GM10847 (cell line): ENCODE measurements around the gene CAGE1.

Source experiments
- POLR2A ChIP-seq: IDR thresholded peaks from 2 replicates; pipeline ENCODE4 v1.6.1; 2011; ENCODE audit not compliant: insufficient read length; ENCODE audit errors: extremely low read depth

Gene CAGE1

GRCh38 chr6:7316658-7317533 lies 72.6 kb downstream of the CAGE1 start:
- no peak for TF ChIP-seq POLR2A

GRCh38 chr6:7315948-7316365 lies 73.6 kb downstream of the CAGE1 start:
- TF ChIP-seq POLR2A, result no peak

GRCh38 chr6:7314414-7314813 lies 75.1 kb downstream of the CAGE1 start:
- TF ChIP-seq POLR2A, result no peak

DNA sequence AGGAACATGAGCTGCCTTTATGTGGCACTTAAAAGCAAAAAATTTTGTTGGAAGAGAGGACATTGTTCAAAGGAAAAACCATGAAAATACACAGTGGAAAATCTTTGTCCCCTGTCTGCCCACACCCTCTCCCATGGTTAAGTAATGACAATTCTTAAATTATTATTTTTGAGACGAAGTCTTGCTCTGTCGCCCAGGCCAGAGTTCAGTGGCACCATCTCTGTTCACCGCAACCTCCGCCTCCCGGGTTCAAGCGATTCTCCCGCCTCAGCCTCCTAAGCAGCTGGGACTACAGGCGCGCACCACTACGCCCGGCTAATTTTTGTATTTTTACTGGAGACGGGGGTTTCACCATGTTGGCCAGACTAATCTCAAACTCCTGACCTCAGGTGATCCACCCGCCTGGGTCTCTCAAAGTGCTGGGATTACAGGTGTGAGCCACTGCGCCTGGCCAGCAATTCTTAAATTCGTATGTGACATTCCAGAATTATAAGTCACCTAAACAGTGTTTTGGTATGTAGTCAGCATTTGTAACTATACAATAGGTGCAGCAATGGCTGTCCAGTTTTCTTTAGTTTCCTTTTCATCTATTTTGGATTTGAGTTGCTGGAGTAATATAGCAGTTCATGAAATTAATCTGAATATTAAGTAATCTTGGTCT lies 75.9 kb downstream of the CAGE1 start:
- no peak for TF ChIP-seq POLR2A

DNA sequence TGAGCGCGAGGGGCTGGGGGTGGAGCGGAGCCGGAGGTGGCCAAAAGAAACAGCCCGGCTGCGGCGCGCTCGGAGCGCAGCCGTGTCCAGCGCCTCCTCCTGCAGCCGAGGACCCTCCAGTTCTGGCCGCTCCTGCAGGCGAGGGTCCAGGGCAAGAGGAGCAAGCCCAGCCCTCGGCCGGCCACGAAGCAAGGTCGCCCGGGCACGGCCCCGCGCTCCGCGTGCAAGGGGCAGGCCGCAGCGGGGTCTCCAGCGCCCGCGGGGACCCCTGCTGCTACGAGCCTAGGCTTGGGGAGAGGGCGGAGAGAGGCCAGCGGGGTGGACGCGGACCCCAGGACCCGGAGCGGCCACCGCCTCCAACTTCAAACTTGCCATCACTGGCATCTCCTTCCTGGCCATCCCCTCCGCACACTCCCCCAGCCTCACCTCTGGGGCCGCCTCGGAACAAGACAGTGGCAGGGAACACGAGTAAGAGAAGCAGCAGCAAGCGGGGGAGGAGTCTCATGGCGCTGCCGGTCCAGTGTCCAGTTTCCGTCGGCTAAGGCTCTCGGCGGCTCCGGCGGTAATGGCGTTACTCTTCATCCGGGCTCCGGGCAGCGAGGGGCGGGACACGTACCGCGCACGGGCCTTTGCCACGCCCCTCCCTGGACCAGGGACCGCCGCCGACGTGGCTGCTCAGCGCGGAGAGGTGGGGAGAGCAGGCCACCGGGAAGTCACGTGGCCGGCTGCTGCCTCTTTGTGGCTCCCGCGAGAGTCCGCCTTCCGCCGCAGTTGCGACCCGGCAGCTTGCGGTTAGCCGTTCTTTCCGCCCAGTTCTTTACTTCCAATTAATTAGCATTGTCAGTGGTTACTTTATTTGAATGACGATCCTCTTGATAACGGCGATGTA lies 76.7 kb downstream of the CAGE1 start, which contains the start of gene SSR1:
SSR1 (minus strand) TSS at position 584 of the 889 bp plus-strand sequence; CDS start at position 505, 79 bp downstream.
- TF ChIP-seq POLR2A, result peak; percentile 88

GRCh38 chr6:7311917-7312615 lies 77.5 kb downstream of the CAGE1 start:
- TF ChIP-seq POLR2A, result no peak

DNA sequence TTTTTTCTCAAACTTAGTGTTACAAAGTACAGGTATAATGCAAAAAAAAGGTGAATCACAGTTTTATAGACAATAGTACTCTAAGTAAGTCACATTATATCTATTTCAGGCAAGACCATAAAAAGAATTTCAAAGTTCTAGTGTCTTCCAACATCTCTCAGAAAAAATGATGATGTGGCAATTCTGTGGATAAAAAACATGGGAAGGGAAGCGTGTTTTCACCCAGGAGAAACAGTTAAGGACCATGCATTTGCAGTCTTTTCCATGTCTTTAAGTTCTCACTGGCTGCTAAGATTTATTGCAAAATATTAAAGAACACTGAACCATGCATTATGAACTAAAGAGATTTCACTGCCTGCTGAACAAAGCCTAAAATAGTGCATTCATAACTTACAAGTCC lies 78.4 kb downstream of the CAGE1 start:
- no peak for TF ChIP-seq POLR2A

DNA sequence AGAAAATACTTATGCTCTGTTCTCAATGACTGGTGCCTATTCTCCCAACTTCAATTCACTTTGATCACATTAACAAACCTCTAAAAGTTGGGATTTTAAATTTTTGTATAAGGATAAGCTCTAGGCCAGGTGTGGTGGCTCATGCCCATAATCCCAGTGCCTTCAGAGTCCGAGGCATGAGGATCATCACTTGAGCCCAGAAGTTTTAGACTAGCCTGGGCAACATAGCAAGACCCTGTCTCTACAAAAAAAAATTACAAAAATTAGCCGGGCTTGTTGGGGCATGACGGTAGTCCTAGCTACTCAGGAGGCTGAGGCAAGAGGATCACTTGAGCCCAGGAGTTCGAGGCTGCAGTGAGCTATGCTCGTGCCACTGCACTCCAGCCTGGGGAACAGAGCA lies 80.5 kb downstream of the CAGE1 start:
- TF ChIP-seq POLR2A, result no peak

- no peak for TF ChIP-seq POLR2A
Observed at GRCh38 chr6:7307533-7307932, 82.0 kb downstream of the CAGE1 start.

GRCh38 chr6:7304821-7305220 lies 84.7 kb downstream of the CAGE1 start:
- no peak for TF ChIP-seq POLR2A

DNA sequence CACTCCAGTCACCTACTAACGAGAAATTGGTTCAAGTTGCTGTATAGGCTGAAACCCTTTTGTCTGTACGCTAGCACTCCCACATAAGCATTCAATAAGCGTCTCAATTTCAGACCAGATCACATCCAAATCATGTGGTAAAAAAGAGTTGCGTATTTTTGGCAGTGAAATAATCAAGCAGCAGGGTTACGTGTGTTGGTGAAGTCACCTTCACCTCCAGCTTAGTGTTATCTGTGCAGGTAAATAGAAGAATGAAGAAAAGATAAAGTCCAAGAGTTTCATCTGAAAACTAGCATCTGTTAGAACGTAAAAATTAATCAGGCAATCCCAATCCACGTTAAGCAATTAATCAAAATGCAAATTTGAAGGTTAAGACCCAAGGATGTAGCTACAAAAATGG lies 87.8 kb downstream of the CAGE1 start:
- TF ChIP-seq POLR2A, result no peak

DNA sequence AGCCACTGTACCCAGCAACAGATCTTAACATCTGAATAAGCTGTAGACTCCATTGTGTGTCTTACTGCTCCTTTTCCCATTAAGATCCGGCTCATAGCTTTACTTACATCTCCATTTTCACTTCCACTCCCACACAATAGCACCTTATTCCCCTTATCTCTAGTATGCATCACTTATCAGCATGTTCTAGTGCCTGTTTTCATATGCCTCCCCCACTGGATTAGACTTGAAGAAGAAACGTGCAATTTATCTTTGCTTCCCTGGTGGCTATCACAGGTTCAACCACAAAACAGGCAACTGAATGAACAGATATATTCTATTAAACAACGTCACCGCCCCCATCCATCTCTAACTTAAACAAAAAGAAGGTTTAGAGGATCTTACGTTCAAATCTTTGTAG lies 88.6 kb downstream of the CAGE1 start:
- TF ChIP-seq POLR2A, result no peak

- TF ChIP-seq POLR2A, result no peak
Observed at GRCh38 chr6:7298113-7298512, 91.4 kb downstream of the CAGE1 start.

DNA sequence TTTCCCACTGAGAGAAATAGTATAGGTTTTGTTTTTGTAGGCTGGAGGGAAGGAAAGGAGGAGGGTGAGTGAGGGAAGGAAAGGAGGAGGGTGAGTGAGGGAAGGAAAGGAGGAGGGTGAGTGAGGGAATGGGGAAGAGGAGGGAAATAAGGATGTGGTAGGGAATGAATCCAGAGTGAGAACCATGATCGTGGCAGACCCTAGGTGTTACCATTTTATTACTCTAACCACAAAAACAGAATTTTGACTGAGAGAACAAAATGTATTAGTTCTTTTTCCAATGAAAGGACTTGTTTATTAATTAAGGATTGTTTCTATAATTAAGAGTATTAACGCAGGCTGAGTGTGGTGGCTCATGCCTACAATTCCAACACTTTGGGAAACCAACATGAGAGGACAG lies 92.9 kb downstream of the CAGE1 start:
- TF ChIP-seq POLR2A, result no peak

GRCh38 chr6:7295916-7296315 lies 93.6 kb downstream of the CAGE1 start:
- TF ChIP-seq POLR2A, result no peak

- no peak for TF ChIP-seq POLR2A
Observed at GRCh38 chr6:7292596-7293255, 96.8 kb downstream of the CAGE1 start.
